GM19324 (cell line): Measurements from ENCODE around the gene NKAIN2.
"Not testable (repeated sequence)": the region's sequence is repeated elsewhere in the genome, so short reads cannot be mapped to it uniquely, and the experiment has no call there.

Experiments
- ATAC-seq: cut with Tn5 transposase; IDR thresholded peaks from one replicate; pipeline ENCODE4 v1.9.1; 2021; ENCODE audit warnings: mild to moderate bottlenecking, moderate library complexity; ENCODE audit not compliant: unreplicated experiment, low FRiP score

Gene NKAIN2

GRCh38 chr6:124722141-124722878 lies 918.6 kb downstream of the NKAIN2 start:
- ATAC-seq = no peak

- no peak for ATAC-seq
Measured at GRCh38 chr6:124723671-124724070, 920.0 kb downstream of the NKAIN2 start.

GRCh38 chr6:124737804-124738203 lies 934.1 kb downstream of the NKAIN2 start:
- not testable (repeated sequence) for ATAC-seq

GRCh38 chr6:124738482-124738881 lies 934.8 kb downstream of the NKAIN2 start:
- no peak for ATAC-seq

GRCh38 chr6:124741341-124741740 lies 937.7 kb downstream of the NKAIN2 start:
- ATAC-seq = no peak

GRCh38 chr6:124742971-124743370 lies 939.3 kb downstream of the NKAIN2 start:
- no peak for ATAC-seq

- no peak for ATAC-seq
Measured at GRCh38 chr6:124743420-124743819, 939.8 kb downstream of the NKAIN2 start.

GRCh38 chr6:124747349-124747748 lies 943.7 kb downstream of the NKAIN2 start:
- no peak for ATAC-seq

GRCh38 chr6:124748778-124749177 lies 945.1 kb downstream of the NKAIN2 start:
- ATAC-seq = no peak

GRCh38 chr6:124753001-124753400 lies 949.3 kb downstream of the NKAIN2 start:
- ATAC-seq = no peak

GRCh38 chr6:124753562-124754105 lies 950.0 kb downstream of the NKAIN2 start:
- ATAC-seq = no peak

GRCh38 chr6:124755321-124755720 lies 951.7 kb downstream of the NKAIN2 start:
- ATAC-seq = no peak

GRCh38 chr6:124757560-124757959 lies 953.9 kb downstream of the NKAIN2 start:
- no peak for ATAC-seq

GRCh38 chr6:124758663-124759062 lies 955.0 kb downstream of the NKAIN2 start:
- no peak for ATAC-seq

- ATAC-seq = no peak
Measured at GRCh38 chr6:124765280-124765679, 961.6 kb downstream of the NKAIN2 start.

- ATAC-seq = no peak
Measured at GRCh38 chr6:124768224-124768623, 964.6 kb downstream of the NKAIN2 start.

GRCh38 chr6:124769811-124770544 lies 966.3 kb downstream of the NKAIN2 start:
- no peak for ATAC-seq

GRCh38 chr6:124770784-124771183 lies 967.1 kb downstream of the NKAIN2 start:
- ATAC-seq = no peak

- no peak for ATAC-seq
Measured at GRCh38 chr6:124772733-124773319, 969.2 kb downstream of the NKAIN2 start.

- ATAC-seq = no peak
Measured at GRCh38 chr6:124775121-124775520, 971.5 kb downstream of the NKAIN2 start.

GRCh38 chr6:124777863-124778262 lies 974.2 kb downstream of the NKAIN2 start:
- ATAC-seq = no peak
